ENCODE measurements around the gene S1PR3.

Gene S1PR3

DNA sequence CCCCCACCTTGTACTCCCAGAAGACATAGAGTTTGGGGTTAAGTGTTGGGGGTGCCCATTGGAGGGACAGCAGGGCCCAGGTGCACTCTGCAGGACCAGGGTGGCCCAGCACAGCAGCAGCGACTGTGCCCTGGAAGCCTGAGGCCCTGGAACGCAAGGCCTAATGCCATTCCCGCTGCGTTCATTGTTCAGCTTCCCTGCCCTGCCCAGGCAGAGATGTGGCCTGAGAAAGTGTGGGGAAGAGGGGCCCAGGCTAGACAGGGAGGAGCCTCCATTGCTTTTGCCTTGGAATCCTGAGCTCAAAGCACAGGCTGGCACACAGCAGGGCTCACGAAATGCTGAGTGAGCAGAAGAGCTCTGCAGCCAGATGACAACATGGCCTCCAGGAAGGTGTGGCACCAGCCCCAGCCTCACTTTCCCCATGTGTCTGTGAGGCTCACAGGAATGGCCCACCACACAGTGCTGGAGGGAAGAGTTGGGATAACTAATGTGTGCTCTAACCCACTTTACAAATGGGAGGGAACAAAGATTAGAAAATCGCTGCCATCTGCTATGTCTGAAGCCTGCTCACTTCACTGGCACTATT lies 19.4 kb downstream of the S1PR3 start:
- DNase-seq (ENCODE audit: low read depth): no peak
- no peak overlapping the region for H3K4me3 ChIP-seq (ENCODE audit: control insufficient read depth, low read depth, low read length)
- TF ChIP-seq, protein P1, sequence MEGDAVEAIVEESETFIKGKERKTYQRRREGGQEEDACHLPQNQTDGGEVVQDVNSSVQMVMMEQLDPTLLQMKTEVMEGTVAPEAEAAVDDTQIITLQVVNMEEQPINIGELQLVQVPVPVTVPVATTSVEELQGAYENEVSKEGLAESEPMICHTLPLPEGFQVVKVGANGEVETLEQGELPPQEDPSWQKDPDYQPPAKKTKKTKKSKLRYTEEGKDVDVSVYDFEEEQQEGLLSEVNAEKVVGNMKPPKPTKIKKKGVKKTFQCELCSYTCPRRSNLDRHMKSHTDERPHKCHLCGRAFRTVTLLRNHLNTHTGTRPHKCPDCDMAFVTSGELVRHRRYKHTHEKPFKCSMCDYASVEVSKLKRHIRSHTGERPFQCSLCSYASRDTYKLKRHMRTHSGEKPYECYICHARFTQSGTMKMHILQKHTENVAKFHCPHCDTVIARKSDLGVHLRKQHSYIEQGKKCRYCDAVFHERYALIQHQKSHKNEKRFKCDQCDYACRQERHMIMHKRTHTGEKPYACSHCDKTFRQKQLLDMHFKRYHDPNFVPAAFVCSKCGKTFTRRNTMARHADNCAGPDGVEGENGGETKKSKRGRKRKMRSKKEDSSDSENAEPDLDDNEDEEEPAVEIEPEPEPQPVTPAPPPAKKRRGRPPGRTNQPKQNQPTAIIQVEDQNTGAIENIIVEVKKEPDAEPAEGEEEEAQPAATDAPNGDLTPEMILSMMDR (IDR thresholded peaks at IDR 0.05; ENCODE audit: control insufficient read depth, insufficient read depth, low read depth, low read length, missing control alignments): no peak

- H3K4me3 ChIP-seq (ENCODE audit: control insufficient read depth, low read depth, low read length): no peak overlapping the region
- DNase-seq (ENCODE audit: low read depth): no peak
- TF ChIP-seq, protein P1 (IDR thresholded peaks at IDR 0.05; ENCODE audit: control insufficient read depth, insufficient read depth, low read depth, low read length, missing control alignments): no peak
Observed at GRCh38 chr9:89011683-89012082, 20.4 kb downstream of the S1PR3 start.

GRCh38 chr9:89012294-89013042 lies 21.2 kb downstream of the S1PR3 start:
- no peak overlapping the region for H3K4me3 ChIP-seq (ENCODE audit: control insufficient read depth, low read depth, low read length)
- TF ChIP-seq, protein P1 (IDR thresholded peaks at IDR 0.05; ENCODE audit: control insufficient read depth, insufficient read depth, low read depth, low read length, missing control alignments): no peak
- no peak for DNase-seq (ENCODE audit: low read depth)

- TF ChIP-seq, protein P1 (IDR thresholded peaks at IDR 0.05; ENCODE audit: control insufficient read depth, insufficient read depth, low read depth, low read length, missing control alignments): no peak
- no peak for DNase-seq (ENCODE audit: low read depth)
- no peak overlapping the region for H3K4me3 ChIP-seq (ENCODE audit: control insufficient read depth, low read depth, low read length)
Observed at GRCh38 chr9:89013660-89014059, 22.4 kb downstream of the S1PR3 start.

DNA sequence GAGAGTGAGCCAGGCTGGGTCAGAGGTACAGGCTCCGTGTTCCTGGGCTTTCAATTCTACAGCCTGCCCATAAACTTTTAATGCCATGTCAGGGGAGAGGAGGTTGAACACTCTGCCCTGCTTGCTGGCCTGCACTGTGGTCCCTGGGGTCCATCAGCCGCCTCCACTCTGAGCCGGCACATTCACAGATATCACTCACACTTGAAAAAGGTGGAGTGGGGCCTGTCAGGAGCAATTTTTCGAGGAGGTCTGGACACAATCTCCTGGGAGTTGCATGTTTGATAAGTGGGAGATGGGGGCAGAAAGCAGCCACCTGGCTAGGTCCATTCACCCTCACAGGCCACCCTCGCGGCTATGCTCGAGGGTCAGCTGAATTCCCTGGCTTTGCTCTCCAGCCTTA lies 22.9 kb downstream of the S1PR3 start:
- no peak overlapping the region for H3K4me3 ChIP-seq (ENCODE audit: control insufficient read depth, low read depth, low read length)
- DNase-seq (ENCODE audit: low read depth): no peak
- TF ChIP-seq, protein P1 (IDR thresholded peaks at IDR 0.05; ENCODE audit: control insufficient read depth, insufficient read depth, low read depth, low read length, missing control alignments): no peak

DNA sequence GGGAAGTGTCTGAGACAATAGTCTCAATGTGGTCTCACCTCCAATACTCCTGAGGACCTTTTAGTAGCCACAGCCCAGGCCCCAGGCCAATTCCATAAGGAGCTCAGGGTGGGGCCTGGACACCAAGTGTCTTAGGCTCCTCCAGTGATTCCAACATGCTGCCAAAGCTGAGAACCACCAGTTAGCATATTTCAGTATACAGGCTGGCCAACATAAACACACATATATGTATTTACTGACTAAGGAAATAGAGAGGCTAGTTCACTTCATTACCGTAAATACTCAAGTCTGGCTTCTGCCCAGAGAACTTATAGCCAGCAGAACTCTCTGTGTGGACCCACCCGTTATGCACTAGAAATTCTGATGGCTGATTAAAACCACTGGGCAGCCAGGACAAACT lies 24.1 kb downstream of the S1PR3 start:
- DNase-seq (ENCODE audit: low read depth): no peak
- TF ChIP-seq, protein P1 (IDR thresholded peaks at IDR 0.05; ENCODE audit: control insufficient read depth, insufficient read depth, low read depth, low read length, missing control alignments): no peak
- H3K4me3 ChIP-seq (ENCODE audit: control insufficient read depth, low read depth, low read length): no peak overlapping the region
